H9 (cell line): ENCODE measurements around the gene PLD1. TPM values are rescaled to one million over a fixed set of nuclear protein-coding genes. Genes with fewer than 3 reads are reported as not detected.

Source experiments
- DNase-seq: peaks from one replicate; pipeline ENCODE4 v3.0.0-alpha.2; 2017
- H2AFZ ChIP-seq: one replicate; pipeline ENCODE4 v1.6.1; 2013; ENCODE audit warnings: mild to moderate bottlenecking, low read length, control low read depth, moderate library complexity
- H2AK5ac ChIP-seq: 2 replicates; pipeline ENCODE4 v1.6.1; 2013; ENCODE audit warnings: low read length, control low read depth, mixed read lengths; ENCODE audit not compliant: insufficient read length
- H2BK120ac ChIP-seq: one replicate; pipeline ENCODE4 v1.6.1; 2013; ENCODE audit warnings: low read depth, mild to moderate bottlenecking, low read length, control low read depth, inconsistent platforms; ENCODE audit not compliant: poor library complexity, severe bottlenecking
- H2BK12ac ChIP-seq: 2 replicates; pipeline ENCODE4 v1.6.1; 2013; ENCODE audit warnings: low read length, control low read depth, mixed read lengths, low read depth; ENCODE audit not compliant: insufficient read length
- H2BK15ac ChIP-seq: 2 replicates; pipeline ENCODE4 v1.6.1; 2013; ENCODE audit warnings: low read depth, low read length, control low read depth
- H2BK20ac ChIP-seq: one replicate; pipeline ENCODE4 v1.6.1; 2013; ENCODE audit warnings: low read depth, mild to moderate bottlenecking, low read length, control low read depth, inconsistent platforms; ENCODE audit not compliant: poor library complexity, severe bottlenecking
- H2BK5ac ChIP-seq: 2 replicates; pipeline ENCODE4 v1.6.1; 2013; ENCODE audit warnings: low read length, control low read depth, mixed read lengths; ENCODE audit not compliant: insufficient read length
- H3K14ac ChIP-seq: 2 replicates; pipeline ENCODE4 v1.6.1; 2013; ENCODE audit warnings: low read length, control low read depth; ENCODE audit not compliant: insufficient read depth
- H3K18ac ChIP-seq: 2 replicates; pipeline ENCODE4 v1.6.1; 2013; ENCODE audit warnings: low read depth, mild to moderate bottlenecking, mixed read lengths, low read length, control low read depth; ENCODE audit not compliant: insufficient read length
- H3K23ac ChIP-seq: 2 replicates; pipeline ENCODE4 v1.6.1; 2013; ENCODE audit warnings: low read length, control low read depth, mixed read lengths, low read depth; ENCODE audit not compliant: insufficient read length
- H3K23me2 ChIP-seq: 2 replicates; pipeline ENCODE4 v1.6.1; 2013; ENCODE audit warnings: low read depth, mild to moderate bottlenecking, mixed read lengths, low read length, control low read depth; ENCODE audit not compliant: insufficient read length, poor library complexity, severe bottlenecking
- H3K27ac ChIP-seq: 2 replicates; pipeline ENCODE4 v1.5.1; 2013; ENCODE audit warnings: low read length, control low read depth, mixed read lengths, low read depth; ENCODE audit not compliant: insufficient read length
- H3K27me3 ChIP-seq: 2 replicates; pipeline ENCODE4 v1.6.1; 2013; ENCODE audit warnings: low read length, control low read depth, inconsistent platforms; ENCODE audit not compliant: insufficient read depth
- H3K4ac ChIP-seq: 2 replicates; pipeline ENCODE4 v1.6.1; 2013; ENCODE audit warnings: low read depth, mild to moderate bottlenecking, control low read depth, inconsistent platforms, low read length, moderate library complexity
- H3K4me1 ChIP-seq: 2 replicates; pipeline ENCODE4 v1.6.1; 2013; ENCODE audit warnings: low read length, control low read depth, inconsistent platforms; ENCODE audit not compliant: insufficient read depth
- H3K4me2 ChIP-seq: 2 replicates; pipeline ENCODE4 v1.6.1; 2013; ENCODE audit warnings: low read length, control low read depth, mixed read lengths; ENCODE audit not compliant: insufficient read length, insufficient read depth
- H3K56ac ChIP-seq: 2 replicates; pipeline ENCODE4 v1.6.1; 2013; ENCODE audit warnings: low read depth, mild to moderate bottlenecking, mixed read lengths, low read length, control low read depth; ENCODE audit not compliant: insufficient read length
- H3K79me1 ChIP-seq: 2 replicates; pipeline ENCODE4 v1.6.1; 2013; ENCODE audit warnings: low read depth, mild to moderate bottlenecking, moderate library complexity, low read length, control low read depth, inconsistent platforms; ENCODE audit not compliant: insufficient read depth, poor library complexity, severe bottlenecking
- H3K79me2 ChIP-seq: 2 replicates; pipeline ENCODE4 v1.6.1; 2013; ENCODE audit warnings: low read length, control low read depth, inconsistent platforms; ENCODE audit not compliant: insufficient read depth
- H3K9ac ChIP-seq: 2 replicates; pipeline ENCODE4 v1.6.1; 2013; ENCODE audit warnings: low read length, control low read depth, mixed read lengths; ENCODE audit not compliant: insufficient read length; ENCODE audit errors: extremely low read depth
- H3K9me3 ChIP-seq: one replicate; pipeline ENCODE4 v1.6.1; 2013; ENCODE audit warnings: low read depth, low read length, inconsistent platforms; ENCODE audit not compliant: control insufficient read depth
- H3T11ph ChIP-seq: one replicate; pipeline ENCODE4 v1.6.1; 2013; ENCODE audit warnings: mild to moderate bottlenecking, low read length, control low read depth, inconsistent platforms
- H4K20me1 ChIP-seq: one replicate; pipeline ENCODE4 v1.6.1; 2013; ENCODE audit not compliant: control insufficient read depth, insufficient read length, insufficient read depth
- H4K5ac ChIP-seq: 2 replicates; pipeline ENCODE4 v1.6.1; 2013; ENCODE audit warnings: low read depth, mild to moderate bottlenecking, mixed read lengths, low read length, control low read depth; ENCODE audit not compliant: insufficient read length
- H4K8ac ChIP-seq: replicated peaks from 2 replicates; pipeline ENCODE4 v1.6.1; 2013; ENCODE audit warnings: low read length, control low read depth, mixed read lengths, low read depth; ENCODE audit not compliant: insufficient read length
- H4K91ac ChIP-seq: 2 replicates; pipeline ENCODE4 v1.6.1; 2013; ENCODE audit warnings: low read depth, mild to moderate bottlenecking, moderate library complexity, mixed read lengths, low read length, control low read depth; ENCODE audit not compliant: insufficient read length
- H3K27ac Mint-ChIP-seq, 3 experiments: 2 replicates in 2 of 3; 3 replicates in 1 of 3; pipeline ENCODE4 v1.8.0; 2020 to 2021; ENCODE audit warnings: mixed read lengths in 3 of 3, mild to moderate bottlenecking in 1 of 3, moderate library complexity in 1 of 3
- H3K27me3 Mint-ChIP-seq: 2 replicates; pipeline ENCODE4 v1.8.0; 2021; ENCODE audit warnings: low read depth, mild to moderate bottlenecking, moderate library complexity, mixed read lengths
- H3K36me3 Mint-ChIP-seq, 3 experiments: 2 replicates in 2 of 3; 3 replicates in 1 of 3; pipeline ENCODE4 v1.8.0; 2020 to 2021; ENCODE audit warnings: low read depth in 3 of 3, mixed read lengths in 3 of 3; ENCODE audit not compliant: insufficient read depth in 1 of 3
- H3K4me1 Mint-ChIP-seq, 2 experiments: 2 replicates each; pipeline ENCODE4 v1.8.0; 2020; ENCODE audit warnings: mixed read lengths in 2 of 2
- H3K4me3 Mint-ChIP-seq, 2 experiments: 2 replicates in 1 of 2; 3 replicates in 1 of 2; pipeline ENCODE4 v1.8.0; 2020 to 2021; ENCODE audit warnings: mild to moderate bottlenecking in 2 of 2, mixed read lengths in 2 of 2, moderate library complexity in 1 of 2
- H3K9me3 Mint-ChIP-seq, 2 experiments: 2 replicates in 1 of 2; 3 replicates in 1 of 2; pipeline ENCODE4 v1.8.0; 2020; ENCODE audit warnings: mild to moderate bottlenecking in 2 of 2, mixed read lengths in 2 of 2, moderate library complexity in 1 of 2
- WGBS: extraction: QIAGEN DNeasy Blood & Tissue Kit; methylation state at CpG from one replicate; pipeline ENCODE4 v1.1.7; 2013; ENCODE audit warnings: missing lambda C conversion rate, low lambda C conversion rate, mixed read lengths; ENCODE audit not compliant: insufficient read length; ENCODE audit errors: extremely low coverage; 5-methylcytosine and 5-hydroxymethylcytosine counted together
- total RNA-seq: library from RNA; stranded (reverse); gene quantifications from 2 replicates; pipeline ENCODE4 v1.2.1, GENCODE V29; 2021
- TF ChIP-seq, protein P1 (sequence below): fragments of 200-600 bp; sonication (generic); conservative IDR thresholded peaks from 3 replicates; pipeline ENCODE4 v1.8.0; 2021; ENCODE audit warnings: antibody characterized with exemption, mild to moderate bottlenecking

PLD1 gene
- total RNA-seq, 1 experiment from 2014 or later, result 1.8 TPM

- DNase-seq, result no peak
- Histone ChIP-seq H3K18ac (no peak overlapping the region), H3K56ac (no peak overlapping the region), H2BK120ac (no peak overlapping the region), H2AK5ac (no peak overlapping the region), H3K4ac (no peak overlapping the region), H3K14ac (no peak overlapping the region), H3K27ac (no peak overlapping the region), H3K27me3 (no peaks in the 10 kb centered on the region), H3K23me2 (no peaks in the 10 kb centered on the region), H2BK15ac (no peak overlapping the region), H3K79me1 (no peaks in the 10 kb centered on the region), H3K79me2 (no peaks in the 10 kb centered on the region), H4K20me1 (no peaks in the 10 kb centered on the region), H3K23ac (no peak overlapping the region), H2BK5ac (no peak overlapping the region), H3K9ac (no peak overlapping the region), H2BK12ac (no peak overlapping the region), H4K5ac (no peak overlapping the region), H2AFZ (no peak overlapping the region), H3K9me3 (no peaks in the 10 kb centered on the region), H3T11ph (no peak overlapping the region), H4K8ac (no peak overlapping the region), H4K91ac (no peak overlapping the region), H3K4me2 (no peak overlapping the region), H3K4me1 (no peaks in the 10 kb centered on the region), H2BK20ac (no peak overlapping the region)
- no peaks in the 10 kb centered on the region for H3K27me3 Mint-ChIP-seq
- no peak overlapping the region for H3K4me3 Mint-ChIP-seq
- no peak overlapping the region for H3K27ac Mint-ChIP-seq
- peaks cover 7 to 10% of the 10 kb centered on the region in 2 experiments for H3K4me1 Mint-ChIP-seq
- WGBS, result no CpG with 5 or more reads among the region's 4 CpGs
- H3K9me3 Mint-ChIP-seq, result no peaks in the 10 kb centered on the region; a peak in 1 of 5 replicates
- TF ChIP-seq, protein P1, sequence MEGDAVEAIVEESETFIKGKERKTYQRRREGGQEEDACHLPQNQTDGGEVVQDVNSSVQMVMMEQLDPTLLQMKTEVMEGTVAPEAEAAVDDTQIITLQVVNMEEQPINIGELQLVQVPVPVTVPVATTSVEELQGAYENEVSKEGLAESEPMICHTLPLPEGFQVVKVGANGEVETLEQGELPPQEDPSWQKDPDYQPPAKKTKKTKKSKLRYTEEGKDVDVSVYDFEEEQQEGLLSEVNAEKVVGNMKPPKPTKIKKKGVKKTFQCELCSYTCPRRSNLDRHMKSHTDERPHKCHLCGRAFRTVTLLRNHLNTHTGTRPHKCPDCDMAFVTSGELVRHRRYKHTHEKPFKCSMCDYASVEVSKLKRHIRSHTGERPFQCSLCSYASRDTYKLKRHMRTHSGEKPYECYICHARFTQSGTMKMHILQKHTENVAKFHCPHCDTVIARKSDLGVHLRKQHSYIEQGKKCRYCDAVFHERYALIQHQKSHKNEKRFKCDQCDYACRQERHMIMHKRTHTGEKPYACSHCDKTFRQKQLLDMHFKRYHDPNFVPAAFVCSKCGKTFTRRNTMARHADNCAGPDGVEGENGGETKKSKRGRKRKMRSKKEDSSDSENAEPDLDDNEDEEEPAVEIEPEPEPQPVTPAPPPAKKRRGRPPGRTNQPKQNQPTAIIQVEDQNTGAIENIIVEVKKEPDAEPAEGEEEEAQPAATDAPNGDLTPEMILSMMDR, result no peak
- H3K36me3 Mint-ChIP-seq, result no peaks in the 10 kb centered on the region
These were observed 253.6 kb downstream of the PLD1 start for GRCh38 chr3:171556574-171557145.
